SK-MEL-5 (cell line): ENCODE measurements around the gene RHEB. TPM values are rescaled to one million over a fixed set of nuclear protein-coding genes. Genes with fewer than 3 reads are reported as not detected.

ENCODE experiments used
- DNase-seq: peaks from one replicate; pipeline ENCODE4 v3.0.0-alpha.2; 2016; ENCODE audit warnings: low read depth, low spot score
- in situ Hi-C: cut with HindIII; loops from 2 replicates; pipeline ENCODE4 v1.10.0; 2016; ENCODE audit warnings: low sequenced_read_pairs, high pct_unique_total_duplicates, low pct_unique_long_range_greater_than_20kb
- total RNA-seq: library from RNA; depleted of rRNA; stranded (reverse); fragments of >200 nt; shearing (Covaris generic); gene quantifications from 2 replicates; pipeline ENCODE4 v1.2.3, GENCODE V29; 2014

Gene RHEB
- total RNA-seq, 1 experiment from 2014 or later = 237 TPM

DNA sequence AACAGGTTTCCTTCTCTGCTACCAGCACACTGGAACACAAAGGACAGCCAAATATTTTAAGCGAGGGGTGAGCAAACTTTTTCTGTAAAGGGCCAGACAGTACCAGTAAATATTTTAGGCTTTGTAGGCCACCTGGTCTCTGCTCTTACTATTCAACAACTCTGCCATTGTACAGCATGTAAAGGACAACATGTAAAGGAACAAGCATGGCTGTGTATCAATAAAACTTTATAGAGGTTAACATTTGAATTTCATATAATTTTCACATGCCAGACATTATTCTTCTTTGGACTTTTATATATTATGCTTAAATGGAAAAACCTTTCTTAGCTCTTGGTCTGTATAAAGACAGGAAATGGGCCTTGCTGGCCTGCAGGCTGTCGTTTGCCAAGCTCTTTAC lies 30.2 kb downstream of the RHEB start:
- in situ Hi-C loops = no loop called here
- no peak for DNase-seq

GRCh38 chr7:151488096-151488495 lies 31.6 kb downstream of the RHEB start:
- no peak for DNase-seq
- in situ Hi-C loops = no loop called here

DNA sequence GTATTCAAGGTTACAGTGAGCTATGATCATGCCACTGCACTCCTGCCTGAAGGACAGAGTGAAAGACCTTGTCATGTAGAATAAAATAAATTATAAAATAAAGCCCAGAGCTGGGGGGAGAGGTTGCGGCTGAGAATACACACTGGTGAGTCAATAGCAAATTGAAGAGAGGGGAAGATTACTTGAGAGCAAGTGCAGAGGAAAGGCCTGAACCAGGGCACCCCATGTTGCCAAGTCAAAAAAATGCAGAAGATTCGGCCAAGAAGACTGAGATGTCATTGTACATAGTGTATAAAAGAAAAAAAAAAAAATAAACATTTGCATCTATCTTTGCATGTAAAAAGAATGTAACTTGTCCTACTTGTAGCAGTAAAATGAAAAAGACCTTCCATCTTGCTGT lies 32.5 kb downstream of the RHEB start:
- in situ Hi-C loops = no loop called here
- no peak for DNase-seq

GRCh38 chr7:151486074-151486473 lies 33.6 kb downstream of the RHEB start:
- in situ Hi-C loops = no loop called here
- DNase-seq = no peak

GRCh38 chr7:151484971-151485707 lies 34.6 kb downstream of the RHEB start:
- DNase-seq = no peak
- in situ Hi-C loops = no loop called here

GRCh38 chr7:151483711-151483983 lies 36.0 kb downstream of the RHEB start:
- in situ Hi-C loops = no loop called here
- DNase-seq = no peak

- in situ Hi-C loops = no loop called here
- no peak for DNase-seq
Measured at GRCh38 chr7:151482883-151483710, 36.6 kb downstream of the RHEB start.

- in situ Hi-C loops = no loop called here
- no peak for DNase-seq
Measured at GRCh38 chr7:151481650-151482505, 37.8 kb downstream of the RHEB start.

- no peak for DNase-seq
- in situ Hi-C loops = no loop called here
Measured at GRCh38 chr7:151477867-151478266, 41.8 kb downstream of the RHEB start.

- in situ Hi-C loops = no loop called here
- no peak for DNase-seq
Measured at GRCh38 chr7:151472644-151473380, 46.9 kb downstream of the RHEB start.

DNA sequence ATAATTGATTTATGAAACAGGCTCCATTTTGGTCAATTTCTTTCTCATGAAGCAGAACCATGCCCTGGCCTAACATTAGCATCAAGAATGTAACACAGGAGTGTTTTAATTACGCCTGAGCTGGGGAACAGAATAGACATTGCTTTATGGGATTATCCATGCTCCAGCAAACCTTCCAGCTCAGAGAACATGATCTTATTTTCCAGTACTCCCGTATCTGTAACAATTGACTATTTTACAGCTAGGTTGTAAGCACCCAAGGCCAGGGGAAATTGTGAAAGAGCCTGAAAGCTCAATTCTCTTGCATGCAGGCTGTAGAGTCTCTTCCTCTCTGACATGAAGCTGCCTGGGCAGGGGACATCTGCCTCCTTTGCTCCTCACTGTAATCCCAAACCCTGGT lies 49.0 kb downstream of the RHEB start:
- peak; percentile 56 for DNase-seq
- in situ Hi-C loops = no loop called here

DNA sequence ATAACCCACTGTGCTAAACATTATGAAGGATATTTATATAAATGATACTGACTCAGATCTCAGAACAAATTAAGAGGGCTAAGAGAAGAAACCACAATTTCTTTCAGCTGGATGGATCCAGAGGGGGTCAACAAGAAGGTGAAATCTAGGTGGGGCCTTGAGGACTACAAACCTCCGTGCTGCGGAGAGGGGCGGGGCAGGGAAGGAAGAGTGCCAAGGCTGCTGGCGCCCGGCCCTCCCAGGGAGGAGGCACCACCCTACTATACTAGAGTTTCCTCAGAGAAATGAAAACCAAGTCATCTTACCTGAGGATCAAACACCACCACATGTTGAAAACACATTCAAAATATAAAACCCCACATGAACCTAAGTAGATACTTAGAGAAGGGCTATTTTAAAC lies 50.4 kb downstream of the RHEB start:
- in situ Hi-C loops = no loop called here
- DNase-seq = no peak

DNA sequence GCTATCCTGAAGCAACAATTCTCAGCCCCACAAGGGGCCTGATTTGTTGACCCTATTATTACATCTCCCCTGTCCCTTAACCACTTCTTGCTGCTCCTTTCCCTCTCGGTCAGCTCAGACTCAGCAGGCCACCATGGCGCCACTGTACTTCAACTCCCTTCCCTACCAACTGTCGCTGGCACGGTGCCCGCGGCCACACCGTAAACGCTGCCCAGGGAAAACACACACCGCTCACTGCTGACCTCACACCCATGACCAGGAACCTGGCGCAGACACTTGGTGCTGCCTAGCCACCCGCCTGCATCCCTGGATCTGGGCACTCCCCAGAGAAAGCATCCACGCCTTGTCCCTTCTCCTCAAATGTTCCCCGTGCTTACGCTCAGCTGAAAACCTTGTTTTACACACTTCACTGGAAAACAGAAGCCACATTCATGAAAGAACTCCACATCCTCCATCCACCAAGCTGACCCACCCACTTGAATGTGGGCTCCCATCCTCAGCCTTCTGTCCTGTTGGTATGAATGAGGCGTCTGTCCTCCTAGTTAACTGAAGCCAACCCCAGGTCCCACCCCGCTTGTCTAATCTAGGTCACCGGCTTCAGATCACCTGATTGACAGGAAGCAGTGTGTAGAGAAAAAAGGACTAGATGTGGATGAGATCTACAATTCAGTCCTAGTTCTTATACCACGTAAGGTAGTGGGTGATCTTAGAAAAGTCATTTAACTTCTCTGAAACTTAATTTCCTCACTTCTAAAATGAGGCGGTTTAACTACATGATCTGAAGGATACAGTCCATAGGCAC lies 51.3 kb downstream of the RHEB start:
- in situ Hi-C loops = no loop called here
- peak; percentile 99 for DNase-seq

- DNase-seq = no peak
- in situ Hi-C loops = no loop called here
Measured at GRCh38 chr7:151465169-151465568, 54.5 kb downstream of the RHEB start.

DNA sequence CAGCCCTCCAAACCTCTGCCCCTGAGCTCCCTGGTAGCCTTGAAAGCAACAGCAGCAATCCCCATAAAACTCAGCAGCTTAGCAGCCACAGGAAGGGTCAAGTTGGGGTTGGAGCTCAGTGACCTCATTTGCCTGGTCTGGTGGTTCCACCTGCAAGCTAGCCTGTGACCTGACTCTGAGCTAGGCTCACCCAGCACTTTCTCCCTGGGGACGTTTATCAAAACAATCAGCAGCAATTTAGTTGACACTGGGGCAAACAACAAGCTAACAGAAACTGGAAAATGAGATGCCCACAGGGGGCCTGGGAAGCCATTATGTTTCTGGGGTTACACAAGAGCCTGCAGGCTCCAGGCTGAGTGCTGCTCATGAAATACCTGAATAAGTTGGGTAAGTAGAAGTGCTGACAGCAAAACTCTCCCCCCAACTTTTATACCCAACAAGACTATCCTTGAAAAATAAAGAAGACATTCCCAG lies 57.4 kb downstream of the RHEB start:
- in situ Hi-C loops = no loop called here
- DNase-seq = no peak

DNA sequence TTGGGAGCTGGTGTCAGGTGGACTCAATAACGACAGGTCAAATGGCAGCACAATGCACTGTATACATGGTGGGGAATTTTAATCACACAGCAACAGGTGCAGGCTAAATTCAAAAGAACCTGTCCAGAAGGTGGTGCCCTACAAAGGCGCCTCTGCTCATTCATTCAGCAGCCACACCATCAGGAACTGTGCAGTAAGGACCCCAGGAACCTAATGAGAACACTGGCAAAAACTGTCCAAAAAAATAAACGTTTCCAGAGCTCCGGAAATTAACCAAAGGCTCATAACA lies 57.8 kb downstream of the RHEB start:
- in situ Hi-C loops = no loop called here
- no peak for DNase-seq
